ENCODE measurements around the gene AMMECR1.

DNA sequence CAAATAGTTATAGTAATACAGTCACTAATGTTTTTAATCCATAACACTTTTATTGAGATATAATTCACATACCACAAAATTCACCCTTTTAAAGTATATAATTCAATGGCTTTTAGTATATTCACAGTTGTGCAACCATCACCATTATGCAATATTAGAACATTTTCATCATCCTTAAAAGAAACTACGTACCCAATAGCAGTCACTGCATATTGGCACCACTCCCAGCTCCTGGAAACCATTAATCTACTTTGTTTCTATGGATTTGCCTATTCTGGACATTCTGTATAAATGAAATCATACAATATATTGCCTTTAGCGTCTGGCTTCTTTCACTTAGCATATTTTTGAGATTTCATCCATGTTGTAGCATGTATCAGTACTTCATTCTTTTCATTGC, 99.3 kb downstream of the AMMECR1 start:
- TF ChIP-seq, protein P1, sequence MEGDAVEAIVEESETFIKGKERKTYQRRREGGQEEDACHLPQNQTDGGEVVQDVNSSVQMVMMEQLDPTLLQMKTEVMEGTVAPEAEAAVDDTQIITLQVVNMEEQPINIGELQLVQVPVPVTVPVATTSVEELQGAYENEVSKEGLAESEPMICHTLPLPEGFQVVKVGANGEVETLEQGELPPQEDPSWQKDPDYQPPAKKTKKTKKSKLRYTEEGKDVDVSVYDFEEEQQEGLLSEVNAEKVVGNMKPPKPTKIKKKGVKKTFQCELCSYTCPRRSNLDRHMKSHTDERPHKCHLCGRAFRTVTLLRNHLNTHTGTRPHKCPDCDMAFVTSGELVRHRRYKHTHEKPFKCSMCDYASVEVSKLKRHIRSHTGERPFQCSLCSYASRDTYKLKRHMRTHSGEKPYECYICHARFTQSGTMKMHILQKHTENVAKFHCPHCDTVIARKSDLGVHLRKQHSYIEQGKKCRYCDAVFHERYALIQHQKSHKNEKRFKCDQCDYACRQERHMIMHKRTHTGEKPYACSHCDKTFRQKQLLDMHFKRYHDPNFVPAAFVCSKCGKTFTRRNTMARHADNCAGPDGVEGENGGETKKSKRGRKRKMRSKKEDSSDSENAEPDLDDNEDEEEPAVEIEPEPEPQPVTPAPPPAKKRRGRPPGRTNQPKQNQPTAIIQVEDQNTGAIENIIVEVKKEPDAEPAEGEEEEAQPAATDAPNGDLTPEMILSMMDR (IDR thresholded peaks at IDR 0.05): no peak
- TF ChIP-seq POLR2AphosphoS5 (IDR thresholded peaks at IDR 0.05) (no peak), POLR2A (IDR thresholded peaks at IDR 0.05; ENCODE audit: low read depth) (no peak)
